Mesendoderm (in vitro differentiated cells): ENCODE results near the gene CTNNA1.

Experiments used
- DNase-seq: peaks from one replicate; pipeline ENCODE4 v3.0.0; 2013
- H2AK5ac ChIP-seq: 2 replicates; pipeline ENCODE4 v1.6.1; 2013; ENCODE audit warnings: low read length, inconsistent platforms
- H2BK120ac ChIP-seq: 2 replicates; pipeline ENCODE4 v1.6.1; 2013; ENCODE audit warnings: low read depth, mild to moderate bottlenecking, low read length, moderate library complexity, mixed read lengths
- H2BK15ac ChIP-seq: replicated peaks from 2 replicates; pipeline ENCODE4 v1.6.1; 2013; ENCODE audit warnings: low read depth, mild to moderate bottlenecking, moderate library complexity
- H2BK5ac ChIP-seq: 2 replicates; pipeline ENCODE4 v1.6.1; 2013; ENCODE audit warnings: low read length, inconsistent platforms
- H3K18ac ChIP-seq: 2 replicates; pipeline ENCODE4 v1.6.1; 2013; ENCODE audit warnings: mild to moderate bottlenecking, low read length, mixed read lengths
- H3K23ac ChIP-seq: one replicate; pipeline ENCODE4 v1.6.1; 2013; ENCODE audit warnings: low read length
- H3K27ac ChIP-seq: 2 replicates; pipeline ENCODE4 v1.5.1; 2013; ENCODE audit warnings: low read depth, mild to moderate bottlenecking, inconsistent platforms, low read length, moderate library complexity
- H3K27me3 ChIP-seq: 2 replicates; pipeline ENCODE4 v1.6.1; 2013; ENCODE audit warnings: low read length, control low read depth, mild to moderate bottlenecking, inconsistent platforms; ENCODE audit not compliant: insufficient read depth, poor library complexity
- H3K36me3 ChIP-seq: 2 replicates; pipeline ENCODE4 v1.6.1; 2013; ENCODE audit warnings: low read length, inconsistent platforms; ENCODE audit not compliant: control insufficient read depth, insufficient read depth
- H3K4ac ChIP-seq: one replicate; pipeline ENCODE4 v1.6.1; 2013; ENCODE audit warnings: low read depth, mild to moderate bottlenecking, low read length, moderate library complexity
- H3K4me1 ChIP-seq: 2 replicates; pipeline ENCODE4 v1.6.1; 2013; ENCODE audit warnings: low read depth, low read length, inconsistent platforms; ENCODE audit not compliant: control insufficient read depth
- H3K4me2 ChIP-seq: 2 replicates; pipeline ENCODE4 v1.6.1; 2013; ENCODE audit warnings: low read length
- H3K4me3 ChIP-seq: 2 replicates; pipeline ENCODE4 v1.5.1; 2013; ENCODE audit warnings: mild to moderate bottlenecking, low read length
- H3K56ac ChIP-seq: one replicate; pipeline ENCODE4 v1.6.1; 2013; ENCODE audit warnings: low read length
- H3K79me1 ChIP-seq: 2 replicates; pipeline ENCODE4 v1.6.1; 2013; ENCODE audit warnings: low read length, inconsistent platforms
- H3K79me2 ChIP-seq: 2 replicates; pipeline ENCODE4 v1.6.1; 2013; ENCODE audit warnings: mild to moderate bottlenecking, low read length; ENCODE audit not compliant: control insufficient read depth, insufficient read depth
- H3K9ac ChIP-seq: 2 replicates; pipeline ENCODE4 v1.6.1; 2013; ENCODE audit warnings: low read length, inconsistent platforms
- H4K5ac ChIP-seq: one replicate; pipeline ENCODE4 v1.6.1; 2013; ENCODE audit warnings: low read length
- H4K8ac ChIP-seq: one replicate; pipeline ENCODE4 v1.6.1; 2013; ENCODE audit warnings: low read depth, mild to moderate bottlenecking, control low read depth, low read length, moderate library complexity
- WGBS: extraction: QIAGEN DNeasy Blood & Tissue Kit; methylation state at CpG from one replicate; pipeline ENCODE4 v1.1.7; 2013; ENCODE audit warnings: low lambda C conversion rate, missing lambda C conversion rate; ENCODE audit not compliant: insufficient coverage; ENCODE audit errors: extremely low coverage; 5-methylcytosine and 5-hydroxymethylcytosine counted together

The CTNNA1 gene

DNA sequence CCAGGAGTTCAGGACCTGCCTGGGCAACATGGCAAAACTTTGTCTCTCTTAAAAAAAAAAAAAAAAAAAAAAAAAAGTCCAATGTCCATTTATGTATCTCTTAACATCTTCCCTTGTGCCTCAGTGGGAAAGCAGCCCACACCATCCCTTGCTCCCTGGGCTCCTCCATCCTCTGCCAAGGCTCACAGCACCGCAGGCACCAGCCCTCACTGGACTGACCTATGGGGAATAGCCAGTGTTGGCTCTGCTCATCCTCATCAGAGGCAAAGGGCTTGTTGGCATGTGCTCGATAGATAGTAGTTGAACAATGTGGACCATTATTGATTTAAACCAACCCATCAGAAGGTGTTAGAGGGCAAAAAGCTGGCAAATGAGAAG lies 183.7 kb downstream of the CTNNA1 start:
- no CpG with 5 or more reads among the region's 2 CpGs for WGBS
- no peak overlapping the region for H3K56ac ChIP-seq
- no peak overlapping the region for H3K4me3 ChIP-seq
- no peak for DNase-seq
- H2AK5ac ChIP-seq, result no peak overlapping the region
- H4K5ac ChIP-seq, result no peak overlapping the region
- no peak overlapping the region for H3K18ac ChIP-seq
- H3K23ac ChIP-seq, result no peak overlapping the region
- H2BK120ac ChIP-seq, result no peak overlapping the region
- H3K4ac ChIP-seq, result no peak overlapping the region
- no peak overlapping the region for H3K9ac ChIP-seq
- no peak overlapping the region for H4K8ac ChIP-seq
- no peaks in the 10 kb centered on the region for H3K79me2 ChIP-seq
- no peak overlapping the region for H2BK15ac ChIP-seq
- H3K4me1 ChIP-seq, result no peaks in the 10 kb centered on the region
- H3K79me1 ChIP-seq, result no peaks in the 10 kb centered on the region
- H3K4me2 ChIP-seq, result no peak overlapping the region
- no peaks in the 10 kb centered on the region for H3K27me3 ChIP-seq
- no peak overlapping the region for H3K27ac ChIP-seq
- peaks cover 7% of the 10 kb centered on the region for H3K36me3 ChIP-seq
- no peak overlapping the region for H2BK5ac ChIP-seq

DNA sequence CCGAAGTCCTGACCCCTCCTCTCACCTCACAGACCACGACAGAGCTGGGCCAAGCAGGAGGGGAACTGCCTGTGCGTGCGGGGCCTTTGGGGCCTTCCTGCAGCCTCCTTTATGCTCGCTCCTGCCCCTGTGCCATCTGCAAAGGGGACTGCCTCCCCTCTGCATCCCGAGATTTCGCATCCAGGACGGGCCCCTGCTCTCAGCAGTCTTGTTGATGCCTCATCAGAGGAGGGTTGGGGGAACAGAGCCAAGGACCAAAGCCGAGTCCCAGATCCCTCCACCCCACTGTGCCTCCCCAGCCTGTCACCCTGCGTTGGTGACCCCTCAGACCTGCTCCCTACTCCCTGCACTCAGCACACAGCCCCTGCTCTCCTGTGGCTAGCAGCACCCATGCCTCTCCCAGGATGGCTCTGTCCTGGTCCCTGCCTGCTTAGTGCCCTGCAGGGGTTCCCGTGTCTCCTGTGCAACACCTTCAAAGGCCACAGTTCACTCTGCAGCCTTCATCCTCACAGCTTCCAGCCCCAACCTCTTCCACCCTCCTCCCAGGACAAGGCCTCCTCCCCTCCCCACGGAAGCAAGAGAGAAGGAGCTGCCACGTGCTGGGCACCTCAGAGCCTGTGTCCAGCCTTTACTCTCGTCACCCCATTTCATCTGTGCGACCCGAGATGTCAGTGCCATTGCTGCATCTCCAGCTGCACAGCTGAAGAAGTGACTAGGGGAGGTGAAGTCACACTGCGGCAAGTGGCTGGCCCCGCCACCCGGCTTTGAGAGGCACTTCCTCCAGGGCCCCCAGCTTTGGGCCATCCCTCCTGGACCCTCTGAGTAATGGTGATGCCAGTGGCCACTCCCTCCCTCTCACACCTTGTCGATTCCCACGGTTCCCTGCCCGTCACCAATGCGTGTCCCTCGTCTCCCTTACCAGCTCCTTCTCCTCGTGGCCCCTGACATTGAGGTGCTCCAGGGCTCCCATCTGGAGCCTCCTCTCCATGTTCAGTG lies 184.5 kb downstream of the CTNNA1 start:
- no peaks in the 10 kb centered on the region for H3K4me1 ChIP-seq
- no peaks in the 10 kb centered on the region for H3K79me2 ChIP-seq
- peaks cover 7% of the 10 kb centered on the region for H3K36me3 ChIP-seq
- no peak overlapping the region for H3K56ac ChIP-seq
- no peak overlapping the region for H3K4ac ChIP-seq
- H3K9ac ChIP-seq, result no peak overlapping the region
- H3K27ac ChIP-seq, result no peak overlapping the region
- no peak overlapping the region for H3K18ac ChIP-seq
- no peak overlapping the region for H2BK120ac ChIP-seq
- no peak overlapping the region for H4K5ac ChIP-seq
- H2BK15ac ChIP-seq, result no peak overlapping the region
- H3K4me3 ChIP-seq, result no peak overlapping the region
- no peak overlapping the region for H2BK5ac ChIP-seq
- no peak for DNase-seq
- no peak overlapping the region for H2AK5ac ChIP-seq
- H3K23ac ChIP-seq, result no peak overlapping the region
- no peaks in the 10 kb centered on the region for H3K79me1 ChIP-seq
- H3K27me3 ChIP-seq, result no peaks in the 10 kb centered on the region
- WGBS, result no CpG with 5 or more reads among the region's 25 CpGs
- no peak overlapping the region for H4K8ac ChIP-seq
- H3K4me2 ChIP-seq, result no peak overlapping the region

DNA sequence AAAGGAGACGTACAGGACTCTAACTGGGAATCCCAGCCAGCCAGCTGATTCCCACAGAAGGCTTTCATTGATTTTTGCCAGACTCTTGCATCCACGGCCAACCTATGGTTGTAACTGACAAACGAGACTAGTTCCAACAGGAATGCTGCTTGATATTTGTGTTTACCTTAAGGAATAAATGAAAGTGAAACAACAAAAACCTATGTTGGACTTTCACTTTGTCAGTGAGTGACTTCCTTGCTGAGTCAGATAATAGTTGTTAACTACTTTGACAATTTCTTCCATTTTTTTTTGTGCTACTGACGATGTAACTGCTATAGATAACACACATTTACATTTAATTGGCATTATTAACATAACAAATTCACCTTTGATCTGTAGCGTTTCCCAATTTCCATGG lies 185.3 kb downstream of the CTNNA1 start:
- H3K4ac ChIP-seq, result no peak overlapping the region
- no peak overlapping the region for H2BK120ac ChIP-seq
- WGBS, result no CpG with 5 or more reads among the region's 5 CpGs
- H3K4me1 ChIP-seq, result no peaks in the 10 kb centered on the region
- H3K79me2 ChIP-seq, result no peaks in the 10 kb centered on the region
- no peaks in the 10 kb centered on the region for H3K79me1 ChIP-seq
- no peak overlapping the region for H3K4me3 ChIP-seq
- no peaks in the 10 kb centered on the region for H3K27me3 ChIP-seq
- H4K8ac ChIP-seq, result no peak overlapping the region
- no peak overlapping the region for H2BK5ac ChIP-seq
- H2BK15ac ChIP-seq, result no peak overlapping the region
- peaks cover 6% of the 10 kb centered on the region for H3K36me3 ChIP-seq
- DNase-seq, result no peak
- H4K5ac ChIP-seq, result no peak overlapping the region
- no peak overlapping the region for H3K27ac ChIP-seq
- H3K4me2 ChIP-seq, result no peak overlapping the region
- no peak overlapping the region for H3K23ac ChIP-seq
- H2AK5ac ChIP-seq, result no peak overlapping the region
- H3K9ac ChIP-seq, result no peak overlapping the region
- no peak overlapping the region for H3K18ac ChIP-seq
- no peak overlapping the region for H3K56ac ChIP-seq

DNA sequence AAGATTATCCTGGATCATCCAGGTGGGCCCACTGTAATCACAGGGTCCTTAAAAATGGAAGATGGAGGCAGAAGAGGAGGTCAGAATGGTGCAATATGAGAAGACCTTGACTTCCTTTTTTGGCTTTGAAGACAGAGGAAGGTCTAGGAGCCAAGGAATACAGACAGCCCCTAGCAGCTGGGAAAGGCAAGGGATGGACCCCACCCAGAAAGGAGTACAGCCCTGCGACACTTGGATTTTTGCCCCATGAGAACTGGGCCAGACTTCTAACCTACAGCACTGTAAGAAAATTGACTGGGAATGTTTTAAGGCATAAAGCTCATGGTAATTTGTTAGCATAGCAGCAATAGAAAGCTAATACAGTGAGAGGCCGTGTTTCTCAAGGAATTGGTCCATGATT lies 188.8 kb downstream of the CTNNA1 start:
- no peak overlapping the region for H3K56ac ChIP-seq
- no peaks in the 10 kb centered on the region for H3K27me3 ChIP-seq
- no peaks in the 10 kb centered on the region for H3K36me3 ChIP-seq
- H4K5ac ChIP-seq, result no peak overlapping the region
- H3K18ac ChIP-seq, result no peak overlapping the region
- no peak overlapping the region for H4K8ac ChIP-seq
- no peak overlapping the region for H3K27ac ChIP-seq
- H2BK5ac ChIP-seq, result no peak overlapping the region
- no peak overlapping the region for H3K4me2 ChIP-seq
- H3K23ac ChIP-seq, result no peak overlapping the region
- H3K79me1 ChIP-seq, result no peaks in the 10 kb centered on the region
- H3K79me2 ChIP-seq, result no peaks in the 10 kb centered on the region
- no peak overlapping the region for H2BK15ac ChIP-seq
- no peak overlapping the region for H3K4ac ChIP-seq
- no peaks in the 10 kb centered on the region for H3K4me1 ChIP-seq
- DNase-seq, result no peak
- H2AK5ac ChIP-seq, result no peak overlapping the region
- no peak overlapping the region for H3K4me3 ChIP-seq
- no CpG with 5 or more reads among the region's 2 CpGs for WGBS
- no peak overlapping the region for H2BK120ac ChIP-seq
- H3K9ac ChIP-seq, result no peak overlapping the region

DNA sequence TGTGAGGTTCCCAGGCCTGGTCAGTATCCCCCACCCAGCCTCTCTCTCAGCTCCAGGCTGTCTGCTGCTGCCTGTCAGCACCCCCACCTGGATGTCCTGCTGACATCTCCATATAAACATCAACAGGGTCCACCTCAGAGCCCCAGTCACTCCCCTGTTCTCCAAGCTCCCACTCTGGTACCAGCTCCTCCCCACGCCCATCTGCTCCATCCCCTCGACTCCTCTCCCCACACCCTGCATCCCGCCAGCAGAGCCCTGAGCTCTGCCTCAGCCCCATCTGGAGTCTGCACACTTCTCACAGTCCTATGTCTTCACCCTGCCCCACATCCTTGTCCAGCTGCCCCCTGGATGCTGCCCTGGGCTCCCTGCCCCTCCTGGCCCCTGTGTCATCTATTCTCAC lies 189.6 kb downstream of the CTNNA1 start:
- Histone ChIP-seq H3K27me3 (no peaks in the 10 kb centered on the region), H2BK120ac (no peak overlapping the region), H3K4me1 (no peaks in the 10 kb centered on the region), H2BK5ac (no peak overlapping the region), H3K79me2 (no peaks in the 10 kb centered on the region), H3K27ac (no peak overlapping the region), H3K36me3 (no peaks in the 10 kb centered on the region), H3K56ac (no peak overlapping the region), H3K4me2 (no peak overlapping the region), H3K18ac (no peak overlapping the region), H3K9ac (no peak overlapping the region), H2AK5ac (no peak overlapping the region), H3K23ac (no peak overlapping the region), H3K79me1 (no peaks in the 10 kb centered on the region), H4K8ac (no peak overlapping the region), H2BK15ac (no peak overlapping the region), H4K5ac (no peak overlapping the region), H3K4ac (no peak overlapping the region), H3K4me3 (no peak overlapping the region)
- no peak for DNase-seq
- WGBS, result no CpG with 5 or more reads among the region's 3 CpGs
